Brain microvascular endothelial cell (primary cell): Measurements from ENCODE around the gene PTPRN2.

ENCODE experiments used
- DNase-seq: peaks from one replicate; pipeline ENCODE4 v3.0.0-alpha.2; 2020
- H3K27ac ChIP-seq: fragments of 250-450 bp; sonication (Bioruptor Pico); 2 replicates; pipeline ENCODE4 v1.5.1; 2020; ENCODE audit warnings: mild to moderate bottlenecking, moderate library complexity
- H3K27me3 ChIP-seq: fragments of 250-450 bp; sonication (Bioruptor Pico); replicated peaks from 2 replicates; pipeline ENCODE4 v1.5.1; 2020; ENCODE audit warnings: mild to moderate bottlenecking
- H3K36me3 ChIP-seq: fragments of 250-450 bp; sonication (Bioruptor Pico); replicated peaks from 2 replicates; pipeline ENCODE4 v1.5.1; 2020; ENCODE audit warnings: mild to moderate bottlenecking
- H3K4me3 ChIP-seq: 2 replicates; pipeline ENCODE4 v1.5.1; 2011; ENCODE audit warnings: low read depth, mild to moderate bottlenecking, control low read depth, low read length, moderate library complexity
- CTCF ChIP-seq: IDR thresholded peaks from 2 replicates; pipeline ENCODE4 v1.5.1; 2011; ENCODE audit warnings: low read depth, mild to moderate bottlenecking, moderate library complexity, low read length, control low read depth, inconsistent platforms; ENCODE audit errors: missing control alignments
- in situ Hi-C: cut with HindIII; loops from 2 replicates; pipeline ENCODE4 v1.10.0; 2017; ENCODE audit warnings: low sequenced_read_pairs, low pct_ligation_motif_present

Gene PTPRN2

GRCh38 chr7:157873181-157873580 lies 714.4 kb downstream of the PTPRN2 start:
- H3K27me3 ChIP-seq = no peaks in the 10 kb centered on the region
- TF ChIP-seq CTCF = no peak
- no peak overlapping the region for H3K4me3 ChIP-seq
- in situ Hi-C loops = no loop called here
- no peaks in the 10 kb centered on the region for H3K36me3 ChIP-seq
- no peak for DNase-seq
- no peak overlapping the region for H3K27ac ChIP-seq

- Histone ChIP-seq H3K36me3 (no peaks in the 10 kb centered on the region), H3K27ac (no peak overlapping the region), H3K27me3 (no peaks in the 10 kb centered on the region), H3K4me3 (no peak overlapping the region)
- no peak for DNase-seq
- no peak for TF ChIP-seq CTCF
- in situ Hi-C loops = no loop called here
These were observed 715.2 kb downstream of the PTPRN2 start for GRCh38 chr7:157872447-157872846.

GRCh38 chr7:157871681-157872080 lies 715.9 kb downstream of the PTPRN2 start:
- TF ChIP-seq CTCF = no peak
- in situ Hi-C loops = no loop called here

GRCh38 chr7:157870644-157871290 lies 716.9 kb downstream of the PTPRN2 start:
- no peak for DNase-seq
- in situ Hi-C loops = no loop called here
- Histone ChIP-seq H3K27ac (no peak overlapping the region), H3K27me3 (no peaks in the 10 kb centered on the region), H3K4me3 (no peak overlapping the region), H3K36me3 (no peaks in the 10 kb centered on the region)
- no peak for TF ChIP-seq CTCF

More at GRCh38 chr7:157871681-157872080, 715.9 kb downstream of the PTPRN2 start:
- Histone ChIP-seq H3K4me3 (no peak overlapping the region), H3K27me3 (no peaks in the 10 kb centered on the region), H3K36me3 (no peaks in the 10 kb centered on the region), H3K27ac (no peak overlapping the region)
- DNase-seq = no peak

GRCh38 chr7:157869793-157870192 lies 717.8 kb downstream of the PTPRN2 start:
- no peak for DNase-seq
- Histone ChIP-seq H3K27ac (no peak overlapping the region), H3K36me3 (no peaks in the 10 kb centered on the region), H3K4me3 (no peak overlapping the region), H3K27me3 (no peaks in the 10 kb centered on the region)
- no peak for TF ChIP-seq CTCF
- in situ Hi-C loops = no loop called here

GRCh38 chr7:157867685-157868305 lies 719.8 kb downstream of the PTPRN2 start:
- TF ChIP-seq CTCF = no peak
- in situ Hi-C loops = no loop called here
- Histone ChIP-seq H3K27me3 (no peaks in the 10 kb centered on the region), H3K4me3 (no peak overlapping the region), H3K27ac (no peak overlapping the region), H3K36me3 (no peaks in the 10 kb centered on the region)
- DNase-seq = no peak
